WTC11 (cell line): ENCODE data around the gene ATP6V1G3. TPM values are rescaled to one million over a fixed set of nuclear protein-coding genes. Genes with fewer than 3 reads are reported as not detected.

Experiments
- total RNA-seq: library from RNA; stranded (reverse); gene quantifications from 3 replicates; pipeline ENCODE4 v1.2.3, GENCODE V29; 2021

ATP6V1G3 gene
- total RNA-seq, 1 experiment from 2014 or later: not detected

Other genes starting within 250 kb of the ATP6V1G3 start
- gene PTPRC, start 98.4 kb upstream of the ATP6V1G3 start, total RNA-seq: 0.71 to 1.4 TPM (median 1.2 TPM) in 3 replicates